Breast epithelium (tissue), 3 donors: ENCODE results near the gene RFT1.

Experiments used
- POLR2A ChIP-seq: fragments of 450-650 bp; IDR thresholded peaks from one replicate; pipeline ENCODE4 v1.6.1; 2016; ENCODE audit warnings: antibody characterized with exemption, mild to moderate bottlenecking, moderate library complexity
- POLR2AphosphoS5 ChIP-seq, 3 donors: sonication (generic); formaldehyde crosslinking; IDR thresholded peaks; one replicate each; pipeline ENCODE4 v1.6.1; 2017; ENCODE audit warnings: antibody characterized with exemption in 3 of 3
- TF ChIP-seq, protein P1 (sequence below), 3 donors: fragments of 450-650 bp; IDR thresholded peaks; one replicate each; pipeline ENCODE4 v1.5.1; 2016 to 2017; ENCODE audit warnings: antibody characterized with exemption in 3 of 3, mild to moderate bottlenecking in 3 of 3, moderate library complexity in 3 of 3

DNA sequence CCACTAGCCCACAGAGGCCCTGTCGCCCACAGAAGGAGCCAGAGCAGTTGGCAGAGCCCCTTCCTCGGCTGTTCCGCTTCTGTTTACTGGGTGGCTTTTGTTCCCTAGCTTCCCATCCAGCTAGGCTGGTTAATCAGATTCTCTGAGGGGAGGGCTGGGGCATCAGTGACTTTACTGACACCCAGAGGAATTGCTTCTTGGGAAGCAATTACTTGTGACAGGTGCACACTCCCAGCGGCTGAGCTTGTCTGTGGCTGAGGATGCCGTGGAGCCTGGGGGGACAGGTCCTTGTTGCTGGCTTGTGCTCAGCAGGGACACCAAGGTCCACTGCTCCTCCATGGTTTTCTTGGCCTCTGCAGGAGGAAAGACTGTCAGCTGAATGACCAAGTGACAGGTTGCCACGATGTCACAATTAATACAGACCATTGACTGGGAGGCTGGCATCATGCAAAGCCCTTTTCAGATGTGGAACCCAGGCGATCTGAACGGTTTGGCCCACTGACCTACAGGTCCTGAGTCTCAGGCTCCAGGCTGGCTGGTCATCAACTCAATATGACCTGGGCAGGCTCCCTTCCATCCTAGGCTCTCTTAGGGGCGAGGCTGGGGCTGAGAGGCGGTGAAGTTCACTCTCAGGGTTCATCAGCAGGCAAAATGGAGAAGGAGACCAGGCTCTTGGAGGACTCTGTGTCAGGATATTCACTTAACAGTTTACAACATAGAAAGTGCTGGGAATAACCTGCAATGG lies 52.6 kb downstream of the RFT1 start:
- TF ChIP-seq POLR2AphosphoS5 (IDR thresholded peaks at IDR 0.05), result no peak
- no peak for TF ChIP-seq POLR2A
- TF ChIP-seq, protein P1, sequence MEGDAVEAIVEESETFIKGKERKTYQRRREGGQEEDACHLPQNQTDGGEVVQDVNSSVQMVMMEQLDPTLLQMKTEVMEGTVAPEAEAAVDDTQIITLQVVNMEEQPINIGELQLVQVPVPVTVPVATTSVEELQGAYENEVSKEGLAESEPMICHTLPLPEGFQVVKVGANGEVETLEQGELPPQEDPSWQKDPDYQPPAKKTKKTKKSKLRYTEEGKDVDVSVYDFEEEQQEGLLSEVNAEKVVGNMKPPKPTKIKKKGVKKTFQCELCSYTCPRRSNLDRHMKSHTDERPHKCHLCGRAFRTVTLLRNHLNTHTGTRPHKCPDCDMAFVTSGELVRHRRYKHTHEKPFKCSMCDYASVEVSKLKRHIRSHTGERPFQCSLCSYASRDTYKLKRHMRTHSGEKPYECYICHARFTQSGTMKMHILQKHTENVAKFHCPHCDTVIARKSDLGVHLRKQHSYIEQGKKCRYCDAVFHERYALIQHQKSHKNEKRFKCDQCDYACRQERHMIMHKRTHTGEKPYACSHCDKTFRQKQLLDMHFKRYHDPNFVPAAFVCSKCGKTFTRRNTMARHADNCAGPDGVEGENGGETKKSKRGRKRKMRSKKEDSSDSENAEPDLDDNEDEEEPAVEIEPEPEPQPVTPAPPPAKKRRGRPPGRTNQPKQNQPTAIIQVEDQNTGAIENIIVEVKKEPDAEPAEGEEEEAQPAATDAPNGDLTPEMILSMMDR (IDR thresholded peaks at IDR 0.05), result no peak
